Activated CD4-positive, alpha-beta memory T cell treated with anti-CD3 and anti-CD28 coated beads, Interleukin-2, amount 10 ng/mL, durations not matched to agents 7 days and 5 days (primary cell): ENCODE measurements around the gene MAOA. TPM values are rescaled to one million over a fixed set of nuclear protein-coding genes. Genes with fewer than 3 reads are reported as not detected.

Source experiments
- CTCF ChIA-PET: fragments of 350-600 bp; sonication (Branson Sonifier 250); formaldehyde crosslinking; loops from one replicate; lab custom pipeline; 2021; ENCODE audit warnings: antibody characterized with exemption, inconsistent platforms; lab: Charles Lee
- POLR2A ChIA-PET: fragments of 350-600 bp; sonication (Branson Sonifier 250); formaldehyde crosslinking; loops from one replicate; lab custom pipeline; 2021; ENCODE audit warnings: antibody characterized with exemption; lab: Charles Lee
- DNase-seq: peaks from one replicate; pipeline ENCODE4 v3.0.0-alpha.2; 2020
- H3K27ac Mint-ChIP-seq: one replicate; pipeline ENCODE4 v1.8.0; 2021; ENCODE audit warnings: mild to moderate bottlenecking, mixed read lengths
- H3K27me3 Mint-ChIP-seq: one replicate; pipeline ENCODE4 v1.8.0; 2021; ENCODE audit warnings: mixed read lengths
- H3K36me3 Mint-ChIP-seq: one replicate; pipeline ENCODE4 v1.8.0; 2021; ENCODE audit warnings: low read depth, mixed read lengths
- H3K4me1 Mint-ChIP-seq: one replicate; pipeline ENCODE4 v1.8.0; 2021; ENCODE audit warnings: mixed read lengths
- H3K4me3 Mint-ChIP-seq: one replicate; pipeline ENCODE4 v1.8.0; 2021; ENCODE audit warnings: mild to moderate bottlenecking, mixed read lengths
- H3K9me3 Mint-ChIP-seq: one replicate; pipeline ENCODE4 v1.8.0; 2021; ENCODE audit warnings: mixed read lengths
- total RNA-seq, 2 experiments: library from RNA; stranded (reverse); gene quantifications; one replicate each; pipeline ENCODE4 v1.2.3, GENCODE V29; 2021

The MAOA gene
- total RNA-seq, 2 experiments from 2014 or later: 2.5 to 6.5 TPM

DNA sequence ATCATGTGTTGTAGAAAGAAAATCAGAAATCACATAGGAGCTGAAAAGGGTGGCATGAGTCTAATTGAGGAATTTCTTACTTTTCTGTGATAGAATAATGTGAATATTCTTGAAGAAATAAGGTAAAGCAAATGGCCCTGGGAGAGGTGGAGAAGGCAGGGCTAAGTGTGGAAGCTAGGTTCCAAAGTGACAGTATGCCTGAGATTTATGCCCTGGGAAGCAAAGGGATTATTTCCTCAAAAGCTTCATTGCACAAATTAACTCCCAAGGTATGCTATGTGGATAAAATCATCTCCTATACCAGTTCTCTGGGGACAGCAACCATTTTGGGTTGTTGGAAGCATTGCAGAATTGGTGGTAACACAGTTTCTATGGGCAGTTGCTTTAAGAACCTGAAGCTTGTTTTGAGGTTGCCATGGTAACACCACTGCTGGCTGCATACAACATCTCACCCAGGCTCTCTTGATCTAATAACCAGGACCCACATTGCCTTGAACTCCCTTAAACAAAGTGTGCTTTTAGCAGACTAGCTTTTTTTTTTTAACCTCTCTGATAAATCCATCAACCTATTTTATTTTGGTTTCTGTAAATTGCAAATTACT, 21.0 kb downstream of the MAOA start:
- Mint-ChIP-seq H3K4me3 (no peak overlapping the region), H3K4me1 (no peaks in the 10 kb centered on the region), H3K27ac (no peak overlapping the region), H3K27me3 (no peaks in the 10 kb centered on the region), H3K9me3 (no peaks in the 10 kb centered on the region), H3K36me3 (no peaks in the 10 kb centered on the region)
- DNase-seq: no peak
- ChIA-PET CTCF (no interaction called here), POLR2A (no interaction called here)

DNA sequence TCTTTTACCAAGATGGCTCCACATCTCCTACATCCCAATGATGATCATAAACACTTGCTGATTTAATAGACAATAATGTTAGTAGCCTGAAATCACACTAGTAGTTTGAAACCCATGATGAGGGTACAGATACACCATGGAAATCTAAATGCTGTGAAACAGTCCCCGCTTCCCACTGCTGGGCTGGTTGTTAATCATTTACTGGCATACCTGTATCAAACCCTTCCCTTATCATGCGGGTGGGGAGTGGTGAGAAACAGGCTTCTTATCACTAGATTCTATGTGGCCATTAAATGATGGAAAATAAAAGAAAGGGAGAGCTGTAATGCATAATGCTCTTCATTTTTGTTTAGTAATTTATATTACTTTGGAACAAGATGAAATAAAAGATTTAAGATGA, 21.9 kb downstream of the MAOA start:
- no peak overlapping the region for H3K27ac Mint-ChIP-seq
- POLR2A ChIA-PET: no interaction called here
- H3K27me3 Mint-ChIP-seq: no peaks in the 10 kb centered on the region
- H3K36me3 Mint-ChIP-seq: no peaks in the 10 kb centered on the region
- no peaks in the 10 kb centered on the region for H3K4me1 Mint-ChIP-seq
- no peaks in the 10 kb centered on the region for H3K9me3 Mint-ChIP-seq
- no peak overlapping the region for H3K4me3 Mint-ChIP-seq
- no peak for DNase-seq
- CTCF ChIA-PET: no interaction called here

- ChIA-PET POLR2A (no interaction called here), CTCF (no interaction called here)
- no peaks in the 10 kb centered on the region for H3K36me3 Mint-ChIP-seq
- H3K27me3 Mint-ChIP-seq: no peaks in the 10 kb centered on the region
- no peak overlapping the region for H3K27ac Mint-ChIP-seq
- DNase-seq: no peak
- H3K4me1 Mint-ChIP-seq: no peaks in the 10 kb centered on the region
- no peaks in the 10 kb centered on the region for H3K9me3 Mint-ChIP-seq
- H3K4me3 Mint-ChIP-seq: no peak overlapping the region
Measured at GRCh38 chrX:43679058-43679457, 23.0 kb downstream of the MAOA start.

GRCh38 chrX:43679778-43680177, 23.7 kb downstream of the MAOA start:
- no peak for DNase-seq
- Mint-ChIP-seq H3K9me3 (no peaks in the 10 kb centered on the region), H3K27ac (no peak overlapping the region), H3K27me3 (no peaks in the 10 kb centered on the region), H3K4me1 (no peaks in the 10 kb centered on the region), H3K36me3 (no peaks in the 10 kb centered on the region), H3K4me3 (no peak overlapping the region)
- POLR2A ChIA-PET: no interaction called here
- CTCF ChIA-PET: no interaction called here

DNA sequence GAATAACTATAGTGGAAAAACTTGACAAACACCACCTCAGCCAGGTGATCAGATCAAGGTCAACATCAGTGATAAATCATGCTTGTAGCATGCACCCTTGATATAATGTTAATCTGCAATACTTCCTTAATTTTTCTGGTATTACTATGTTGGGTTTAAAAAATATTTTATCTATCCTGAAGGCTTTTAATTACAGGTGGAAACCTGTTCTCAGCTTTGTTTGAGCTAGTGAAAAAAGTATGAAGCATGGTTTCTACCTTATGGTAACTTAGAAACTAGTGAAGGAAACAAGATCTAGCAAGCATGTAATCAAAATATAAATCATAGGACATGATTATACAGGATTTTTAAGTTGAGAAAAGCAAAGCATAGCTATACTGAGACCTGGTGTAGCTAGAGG, 26.6 kb downstream of the MAOA start:
- Mint-ChIP-seq H3K27me3 (no peaks in the 10 kb centered on the region), H3K27ac (no peak overlapping the region), H3K4me3 (no peak overlapping the region), H3K4me1 (no peaks in the 10 kb centered on the region), H3K36me3 (no peaks in the 10 kb centered on the region), H3K9me3 (no peaks in the 10 kb centered on the region)
- no peak for DNase-seq
- ChIA-PET POLR2A (no interaction called here), CTCF (no interaction called here)

DNA sequence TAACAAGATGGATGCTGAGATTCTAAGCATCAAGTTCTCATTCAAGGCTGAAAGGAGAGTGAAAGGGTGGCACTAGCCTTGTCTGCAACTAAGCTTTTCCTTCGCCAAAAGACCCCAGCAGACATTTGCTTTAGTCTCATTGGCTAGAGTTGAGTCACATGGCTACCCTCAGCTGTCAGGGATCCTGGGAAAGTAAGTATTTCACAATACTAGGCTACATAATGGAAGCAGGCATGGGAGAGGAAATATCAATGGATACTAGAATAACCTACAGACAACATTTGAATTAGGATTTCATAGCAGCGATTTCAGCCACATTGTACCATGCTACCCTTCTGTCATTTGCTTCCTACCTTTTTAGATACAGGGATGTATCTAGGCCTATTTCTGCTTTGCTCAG, 29.1 kb downstream of the MAOA start:
- no peaks in the 10 kb centered on the region for H3K36me3 Mint-ChIP-seq
- H3K9me3 Mint-ChIP-seq: no peaks in the 10 kb centered on the region
- CTCF ChIA-PET: no interaction called here
- H3K4me1 Mint-ChIP-seq: no peaks in the 10 kb centered on the region
- H3K27me3 Mint-ChIP-seq: no peaks in the 10 kb centered on the region
- DNase-seq: no peak
- no peak overlapping the region for H3K27ac Mint-ChIP-seq
- POLR2A ChIA-PET: no interaction called here
- H3K4me3 Mint-ChIP-seq: no peak overlapping the region

- no peak overlapping the region for H3K27ac Mint-ChIP-seq
- H3K9me3 Mint-ChIP-seq: no peaks in the 10 kb centered on the region
- no peaks in the 10 kb centered on the region for H3K27me3 Mint-ChIP-seq
- DNase-seq: no peak
- CTCF ChIA-PET: no interaction called here
- no peaks in the 10 kb centered on the region for H3K36me3 Mint-ChIP-seq
- H3K4me1 Mint-ChIP-seq: no peaks in the 10 kb centered on the region
- POLR2A ChIA-PET: no interaction called here
- H3K4me3 Mint-ChIP-seq: no peak overlapping the region
Measured at GRCh38 chrX:43688586-43688985, 32.5 kb downstream of the MAOA start.

- Mint-ChIP-seq H3K27ac (no peak overlapping the region), H3K36me3 (no peaks in the 10 kb centered on the region), H3K9me3 (no peaks in the 10 kb centered on the region), H3K27me3 (no peaks in the 10 kb centered on the region), H3K4me1 (no peaks in the 10 kb centered on the region), H3K4me3 (no peak overlapping the region)
- CTCF ChIA-PET: no interaction called here
- no peak for DNase-seq
- POLR2A ChIA-PET: no interaction called here
Measured at GRCh38 chrX:43693602-43694406, 37.7 kb downstream of the MAOA start.

GRCh38 chrX:43699475-43699874, 43.4 kb downstream of the MAOA start:
- Mint-ChIP-seq H3K9me3 (no peaks in the 10 kb centered on the region), H3K36me3 (no peaks in the 10 kb centered on the region), H3K4me1 (no peaks in the 10 kb centered on the region), H3K27ac (no peak overlapping the region), H3K4me3 (no peak overlapping the region), H3K27me3 (no peaks in the 10 kb centered on the region)
- ChIA-PET POLR2A (no interaction called here), CTCF (no interaction called here)
- no peak for DNase-seq

- ChIA-PET CTCF (no interaction called here), POLR2A (no interaction called here)
- no peak for DNase-seq
- H3K27me3 Mint-ChIP-seq: peaks cover 2% of the 10 kb centered on the region
- H3K4me1 Mint-ChIP-seq: no peaks in the 10 kb centered on the region
- H3K27ac Mint-ChIP-seq: no peak overlapping the region
- no peak overlapping the region for H3K4me3 Mint-ChIP-seq
- no peaks in the 10 kb centered on the region for H3K9me3 Mint-ChIP-seq
- no peaks in the 10 kb centered on the region for H3K36me3 Mint-ChIP-seq
Measured at GRCh38 chrX:43702079-43702524, 46.0 kb downstream of the MAOA start.

- ChIA-PET CTCF (no interaction called here), POLR2A (no interaction called here)
- Mint-ChIP-seq H3K36me3 (no peaks in the 10 kb centered on the region), H3K27ac (no peak overlapping the region), H3K4me1 (no peaks in the 10 kb centered on the region), H3K4me3 (no peak overlapping the region), H3K27me3 (peaks cover 2% of the 10 kb centered on the region), H3K9me3 (no peaks in the 10 kb centered on the region)
- DNase-seq: no peak
Measured at GRCh38 chrX:43702660-43703059, 46.6 kb downstream of the MAOA start.

DNA sequence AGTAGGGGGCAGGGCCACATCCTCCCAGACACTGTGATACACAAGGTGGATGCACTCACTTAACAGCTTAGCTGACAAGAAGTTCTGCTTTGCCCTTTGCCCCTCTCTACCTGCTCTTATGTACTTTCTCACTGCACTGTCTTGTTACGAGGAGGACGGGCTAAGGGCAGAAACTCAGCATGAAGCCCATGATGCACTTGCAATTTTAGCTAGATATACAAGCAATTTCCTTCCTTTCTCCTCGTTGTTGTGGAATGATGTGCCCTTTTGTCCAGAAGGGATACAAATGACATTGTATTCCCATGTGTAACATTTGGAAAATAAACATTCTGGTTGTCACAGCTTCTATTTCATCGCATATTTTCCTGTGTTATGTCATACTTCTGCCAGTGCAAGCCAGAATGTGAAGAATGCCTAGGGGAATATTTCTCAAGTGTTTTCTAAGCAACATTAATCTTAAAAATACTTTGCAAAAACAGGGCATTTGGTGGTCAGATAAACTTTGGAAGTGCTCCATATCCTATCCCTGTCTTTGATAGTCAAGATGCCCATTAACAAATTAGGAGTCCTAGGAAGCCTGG, 47.2 kb downstream of the MAOA start:
- peaks cover 2% of the 10 kb centered on the region for H3K27me3 Mint-ChIP-seq
- CTCF ChIA-PET: no interaction called here
- no peak overlapping the region for H3K4me3 Mint-ChIP-seq
- H3K36me3 Mint-ChIP-seq: no peaks in the 10 kb centered on the region
- H3K9me3 Mint-ChIP-seq: no peaks in the 10 kb centered on the region
- H3K27ac Mint-ChIP-seq: no peak overlapping the region
- H3K4me1 Mint-ChIP-seq: no peaks in the 10 kb centered on the region
- DNase-seq: no peak
- POLR2A ChIA-PET: no interaction called here

- Mint-ChIP-seq H3K9me3 (no peaks in the 10 kb centered on the region), H3K36me3 (no peaks in the 10 kb centered on the region), H3K4me1 (no peaks in the 10 kb centered on the region), H3K27ac (no peak overlapping the region), H3K27me3 (peaks cover 2% of the 10 kb centered on the region), H3K4me3 (no peak overlapping the region)
- no peak for DNase-seq
- ChIA-PET POLR2A (no interaction called here), CTCF (no interaction called here)
Measured at GRCh38 chrX:43706786-43707370, 50.8 kb downstream of the MAOA start.
